Stimulated activated CD8-positive, alpha-beta memory T cell treated with anti-CD3 and anti-CD28 coated beads, Interleukin-4, amount 100 ng/mL, for 48 hours (primary cell): ENCODE results near the gene BLOC1S6.
"Not testable (repeated sequence)": the region's sequence is repeated elsewhere in the genome, so short reads cannot be mapped to it uniquely, and the experiment has no call there.

ENCODE experiments used
- DNase-seq: peaks from one replicate; pipeline ENCODE4 v3.0.0-alpha.2; 2020

Gene BLOC1S6

DNA sequence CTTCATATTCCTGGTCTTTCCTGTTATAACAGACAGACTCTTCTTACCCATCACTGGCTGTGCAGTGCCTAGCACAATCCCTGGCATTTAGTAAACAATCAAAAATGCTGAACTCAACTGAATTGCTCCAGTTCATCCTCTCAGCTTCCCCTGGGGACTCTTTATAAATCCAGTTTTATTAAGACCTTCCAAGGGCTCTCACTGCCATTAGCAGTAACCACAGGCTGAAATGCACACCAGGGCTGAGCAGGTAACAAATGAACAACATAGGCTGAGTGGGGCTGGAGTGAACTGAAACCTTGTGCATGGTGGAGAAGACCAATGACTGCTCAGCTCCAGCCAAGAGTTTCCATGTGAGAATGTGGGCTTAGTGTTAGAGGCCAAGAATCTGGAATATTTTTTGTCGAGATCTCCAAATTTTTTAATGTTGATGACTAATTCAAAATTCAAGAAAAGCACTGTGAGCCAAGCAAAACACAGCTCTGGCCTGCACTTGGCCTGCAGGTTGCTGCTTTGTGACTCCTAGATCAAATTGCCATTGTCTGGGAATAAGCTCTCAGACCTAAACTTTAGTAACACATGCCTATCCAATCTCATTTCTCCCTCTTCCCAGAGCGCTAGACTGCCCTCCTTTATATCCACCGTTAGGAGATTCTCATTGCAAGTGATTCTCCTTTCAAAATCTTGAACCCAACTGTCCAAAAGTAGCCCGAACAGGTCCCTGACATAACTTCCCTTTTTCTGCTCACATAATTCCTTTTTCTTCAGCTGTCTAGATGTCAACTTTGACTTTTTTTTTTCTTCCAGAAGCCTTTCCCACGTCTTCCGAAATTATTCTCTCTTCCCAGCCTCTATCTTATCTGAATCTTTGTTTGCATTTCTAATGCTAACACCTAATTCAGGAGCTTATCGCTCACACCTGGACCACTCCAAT, 55.1 kb downstream of the BLOC1S6 start:
- no peak for DNase-seq

DNA sequence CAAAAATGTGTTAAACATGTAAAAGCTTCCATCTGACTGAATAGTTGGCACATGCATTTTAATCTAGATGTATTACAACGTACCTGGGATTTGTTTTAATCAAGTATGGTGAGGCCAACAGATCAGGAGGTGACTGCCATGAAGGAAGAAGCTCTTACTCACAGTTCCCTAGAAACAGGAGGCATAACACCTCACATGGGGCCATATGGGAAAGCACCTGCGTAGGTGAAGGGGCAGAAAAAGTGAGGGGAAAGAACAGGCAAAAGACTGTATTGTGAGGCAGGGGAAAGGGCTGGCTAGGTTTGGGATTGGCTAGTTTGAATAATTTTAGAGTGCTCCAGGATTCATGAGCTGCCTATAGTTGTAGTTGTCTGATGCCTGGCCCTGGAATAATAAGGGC, 57.3 kb downstream of the BLOC1S6 start:
- DNase-seq = peak; percentile 41

DNA sequence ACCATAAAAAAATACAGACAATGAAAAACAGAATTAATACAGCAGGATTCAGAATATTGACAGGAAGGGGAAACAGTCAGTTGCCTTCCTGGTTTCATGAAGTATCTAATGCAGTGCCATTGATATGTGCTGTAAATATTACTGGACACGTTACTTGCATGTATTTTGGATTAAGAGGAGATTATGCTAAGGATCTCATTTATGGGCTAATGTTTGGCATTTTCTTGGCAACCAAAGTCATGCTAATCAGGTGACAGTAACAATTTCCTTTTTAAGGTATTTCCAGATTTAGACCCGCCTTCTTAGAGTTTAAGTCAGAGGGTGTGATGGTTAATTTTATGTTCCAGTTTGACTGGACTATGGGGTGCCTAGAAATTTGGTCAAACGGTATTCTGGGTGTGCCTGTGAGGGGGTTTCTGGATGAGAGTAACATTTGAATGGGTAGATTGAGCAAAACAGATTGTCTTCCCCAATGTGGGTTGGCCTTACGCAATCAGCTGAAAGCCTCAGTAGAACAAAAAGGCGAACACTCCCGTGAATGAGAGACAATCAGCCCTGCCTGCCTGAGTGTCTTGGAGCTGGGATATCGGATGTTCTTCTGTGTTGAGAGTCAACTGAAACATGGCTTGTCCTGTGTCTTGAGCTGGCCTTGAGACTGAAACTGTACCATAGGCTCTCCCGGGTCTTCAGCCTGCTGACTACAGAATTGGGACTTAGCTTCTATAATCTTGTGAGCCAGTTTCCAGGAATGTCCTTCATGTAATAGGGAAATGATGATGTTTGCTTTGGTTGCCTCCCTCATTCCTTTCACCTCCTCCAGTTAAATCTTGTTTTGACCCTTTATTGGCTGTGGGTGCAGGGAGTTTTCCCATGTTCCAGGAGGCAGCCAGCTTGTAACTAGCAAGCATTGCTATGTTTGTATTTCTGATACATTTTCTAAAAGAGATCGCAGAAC, 58.1 kb downstream of the BLOC1S6 start:
- peak; percentile 40 for DNase-seq

DNA sequence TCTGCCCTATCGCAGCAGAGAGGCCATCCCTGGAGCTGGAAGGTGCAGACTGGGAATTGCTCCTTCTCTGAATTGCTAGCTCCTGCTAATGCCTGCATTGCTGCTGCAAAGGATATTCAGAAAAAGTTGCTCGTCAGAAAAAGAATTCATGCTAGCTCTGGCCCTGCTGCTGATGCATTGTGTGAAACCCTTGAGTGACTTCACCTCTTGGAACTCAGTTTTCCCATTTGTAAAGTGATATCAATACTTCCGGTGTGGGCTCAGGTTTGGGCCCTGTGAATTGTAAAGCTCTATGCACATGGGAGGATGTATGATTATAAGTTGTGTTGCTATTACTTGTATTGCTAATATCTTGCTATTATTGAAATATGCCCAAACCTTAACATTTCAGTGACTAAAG, 59.0 kb downstream of the BLOC1S6 start:
- DNase-seq = no peak

DNA sequence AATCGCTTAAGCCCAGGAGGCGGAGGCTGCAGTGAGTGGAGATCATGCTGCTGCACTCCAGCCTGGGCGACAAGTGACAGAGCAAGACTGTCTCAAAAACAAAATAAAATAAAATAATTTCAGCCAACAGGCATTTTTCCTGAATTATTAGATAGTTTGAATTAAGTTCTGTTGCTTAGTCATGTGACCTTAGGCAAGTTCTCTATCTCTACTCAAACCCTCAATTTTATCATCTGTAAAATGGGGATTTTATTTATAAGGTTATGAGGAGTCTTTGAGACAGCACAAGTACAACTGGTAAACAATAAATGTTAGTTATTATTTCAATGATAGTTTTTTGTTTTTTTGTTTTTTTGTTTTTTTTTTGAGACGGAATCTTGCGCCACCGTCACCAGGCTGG, 60.6 kb downstream of the BLOC1S6 start:
- DNase-seq = no peak

DNA sequence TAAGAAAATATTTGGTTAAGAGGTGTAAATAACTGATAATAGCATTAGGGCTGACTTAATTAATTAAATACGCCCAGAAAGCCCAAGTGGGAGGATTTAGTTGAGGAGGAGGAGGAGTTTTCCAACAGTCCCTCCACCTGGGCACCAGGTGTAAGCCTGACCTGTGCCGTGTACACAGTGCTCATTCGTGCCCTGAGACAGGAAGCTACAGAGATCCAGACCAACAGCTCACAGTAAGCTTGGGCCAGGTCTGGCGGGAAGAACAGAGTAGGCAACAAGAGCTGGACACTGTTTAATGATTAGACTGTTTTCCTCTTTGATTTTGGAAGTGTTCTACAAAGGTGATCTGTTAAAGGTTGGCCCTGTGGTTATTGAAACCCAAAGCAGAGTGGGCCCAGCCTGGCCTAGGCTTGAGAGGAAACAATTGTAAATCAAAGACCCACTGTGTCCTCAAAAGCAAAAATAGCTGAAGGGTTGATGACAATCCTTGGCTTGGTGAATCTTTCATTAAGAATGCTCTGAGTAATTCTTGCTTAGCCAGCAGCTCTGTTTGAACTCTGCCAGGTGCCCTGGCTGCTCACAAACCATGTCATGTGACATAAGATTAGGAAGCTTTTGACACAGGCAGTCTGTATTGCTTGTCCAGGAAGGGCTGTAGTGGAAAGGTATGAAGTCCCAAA, 61.5 kb downstream of the BLOC1S6 start:
- DNase-seq = no peak

DNA sequence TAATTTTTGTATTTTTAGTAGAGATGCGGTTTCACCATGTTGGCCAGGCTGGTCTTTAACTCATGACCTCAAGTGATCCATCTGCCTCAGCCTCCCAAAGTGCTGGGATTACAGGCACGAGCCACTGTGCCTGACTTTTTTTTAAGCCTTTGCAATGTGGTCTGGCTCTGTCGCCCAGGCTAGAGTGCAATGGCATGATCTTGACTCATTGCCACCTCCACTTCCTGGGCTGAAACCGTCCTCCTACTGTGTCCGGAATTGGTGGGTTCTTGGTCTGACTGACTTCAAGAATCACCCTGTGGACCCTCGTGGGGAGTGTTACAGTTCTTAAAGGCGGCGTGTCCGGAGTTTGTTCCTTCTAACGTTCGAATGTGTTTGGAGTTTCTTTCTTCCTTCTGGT, 62.8 kb downstream of the BLOC1S6 start:
- DNase-seq = not testable (repeated sequence)

DNA sequence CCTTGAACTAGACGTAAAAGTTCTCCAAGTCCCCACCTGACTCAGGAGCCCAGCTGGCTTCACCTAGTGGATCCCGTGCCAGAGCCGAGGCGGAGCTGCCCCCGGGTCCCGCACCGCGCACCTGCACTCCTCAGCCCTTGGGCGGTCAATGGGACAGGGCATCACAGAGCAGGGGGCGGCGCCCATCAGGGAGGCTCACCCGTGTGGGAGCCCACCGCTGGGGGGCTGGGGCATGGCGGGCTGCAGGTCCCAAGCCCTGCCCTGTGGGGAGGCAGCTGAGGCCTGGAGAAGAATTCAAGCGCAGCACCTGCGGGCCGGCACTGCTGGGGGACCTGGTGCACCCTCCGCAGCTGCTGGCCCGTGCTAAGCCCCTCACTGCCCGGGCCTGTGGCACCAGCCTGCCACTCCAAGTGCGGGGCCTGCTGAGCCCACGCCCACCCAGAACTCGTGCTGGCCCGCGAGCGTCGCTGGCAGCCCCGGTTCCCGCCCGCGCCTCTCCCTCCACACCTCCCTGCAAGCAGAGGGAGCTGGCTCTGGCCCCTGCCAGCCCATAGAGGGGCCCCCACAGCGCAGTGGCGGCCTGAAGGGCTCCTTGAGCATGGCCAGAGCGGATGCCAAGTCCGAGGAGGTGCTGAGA, 63.8 kb downstream of the BLOC1S6 start:
- no peak for DNase-seq

DNA sequence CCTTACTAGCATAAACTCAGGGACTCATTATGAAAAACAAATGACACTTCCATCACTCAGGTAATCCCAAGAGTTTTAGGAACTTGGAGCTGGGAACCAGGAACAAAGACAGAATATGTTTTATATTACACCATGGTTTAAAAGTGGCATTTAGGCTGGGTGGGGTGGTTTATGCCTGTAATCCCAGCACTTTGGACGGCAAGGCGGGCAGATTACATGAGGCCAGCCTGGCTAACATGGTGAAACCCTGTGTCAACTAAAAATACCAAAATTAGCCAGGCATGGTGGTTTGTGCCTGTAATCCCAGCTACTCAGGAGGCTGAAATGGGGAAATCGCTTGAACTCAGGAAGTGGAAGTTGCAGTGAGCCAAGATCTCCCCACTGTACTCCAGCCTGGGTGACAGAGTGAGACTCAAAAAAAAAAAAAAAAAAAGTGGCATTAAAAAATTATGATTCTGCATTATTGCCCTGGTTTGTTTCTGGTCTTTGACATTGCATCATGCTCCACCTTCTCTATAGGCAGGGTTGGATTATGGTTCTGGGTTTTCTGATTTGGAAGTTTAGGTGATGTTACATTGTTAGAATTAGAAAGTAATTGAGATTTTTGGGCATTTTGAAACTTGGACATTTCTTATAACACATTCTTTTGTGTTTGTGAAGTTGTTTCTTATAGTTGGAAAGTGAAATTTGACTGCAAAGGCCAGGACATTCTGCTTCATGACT, 66.7 kb downstream of the BLOC1S6 start:
- DNase-seq = no peak

DNA sequence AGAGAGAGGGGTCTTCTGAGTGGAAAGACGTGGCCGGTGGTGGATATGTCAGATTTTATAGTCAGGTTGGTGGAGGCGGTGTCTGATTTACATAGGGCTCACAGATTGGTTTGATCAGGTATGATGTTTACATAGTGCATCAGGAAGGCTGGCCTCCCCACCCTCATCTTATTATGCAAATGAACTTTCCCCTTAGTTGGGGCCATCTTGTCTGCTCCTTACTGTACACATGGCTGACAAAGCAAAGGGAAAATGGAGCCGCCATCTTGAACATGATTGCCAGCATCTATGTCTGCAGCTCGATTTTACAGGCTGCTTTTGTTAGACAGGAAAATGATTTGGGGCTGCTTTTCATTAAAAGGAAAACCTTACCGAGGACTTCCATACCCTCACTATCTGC, 67.6 kb downstream of the BLOC1S6 start:
- DNase-seq = no peak

DNA sequence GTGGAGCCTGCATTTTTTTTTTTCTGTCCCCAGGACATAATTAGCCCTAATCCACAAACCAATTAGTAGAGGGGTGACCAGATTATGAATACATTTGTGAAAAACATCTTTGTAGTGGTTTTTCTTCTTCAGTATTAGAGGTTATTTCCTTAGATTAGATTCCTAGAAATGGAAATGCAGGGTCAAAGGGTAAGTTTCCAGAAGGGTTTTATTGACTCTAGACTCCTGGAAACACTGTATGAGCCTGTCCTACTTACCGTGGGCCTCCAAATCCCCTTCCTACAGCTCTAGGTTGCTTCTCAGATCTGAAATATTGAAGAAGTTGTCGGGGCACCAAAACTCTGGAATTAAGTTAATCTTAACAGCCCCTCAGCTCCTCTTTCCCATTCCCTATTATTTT, 70.1 kb downstream of the BLOC1S6 start:
- no peak for DNase-seq

DNA sequence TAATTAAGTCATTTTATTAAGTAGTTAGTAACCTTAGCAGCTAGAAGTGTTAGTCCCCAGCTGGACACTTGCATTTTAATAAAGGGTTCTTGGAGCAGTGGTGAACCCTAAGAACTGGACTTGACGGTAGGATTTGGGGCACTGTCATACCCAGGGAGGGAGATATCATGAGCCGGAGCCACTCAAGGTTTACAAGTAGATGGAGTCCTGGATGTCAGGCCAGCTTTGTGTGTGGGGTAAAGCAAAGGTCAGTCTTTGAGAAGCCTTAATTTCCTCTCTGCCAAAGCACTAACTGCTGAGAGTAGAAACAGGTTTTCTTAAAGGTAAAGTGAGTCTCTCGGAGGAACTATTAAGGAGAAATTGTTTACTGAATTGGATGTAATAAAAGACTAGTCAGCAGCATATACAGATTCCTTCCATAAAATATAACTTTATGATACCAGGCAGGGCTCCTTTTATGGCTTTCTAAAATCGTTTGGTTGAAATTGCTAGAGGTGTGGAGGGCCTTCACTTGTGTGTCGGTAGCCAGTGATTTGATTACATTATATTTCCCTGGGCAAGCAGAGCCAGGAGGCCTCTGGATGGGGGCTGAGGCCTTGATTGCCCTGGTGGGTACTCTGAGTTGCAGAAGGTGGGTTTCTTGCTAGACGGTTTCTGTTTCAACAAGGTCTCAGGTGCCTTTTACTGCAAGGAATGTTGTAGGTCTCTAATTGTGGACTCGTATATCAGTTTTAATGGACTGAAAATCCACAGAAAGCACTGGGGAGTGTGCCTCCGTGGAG, 70.8 kb downstream of the BLOC1S6 start:
- no peak for DNase-seq
